Inflammatory macrophage treated with lipopolysaccharide for 4 hours (primary cell): ENCODE measurements around the gene KIFC3.
"Not testable (repeated sequence)": the region's sequence is repeated elsewhere in the genome, so short reads cannot be mapped to it uniquely, and the experiment has no call there.

Experiments used
- DNase-seq: peaks from one replicate; pipeline ENCODE4 v3.0.0-alpha.2; 2020

KIFC3 gene, protein sequence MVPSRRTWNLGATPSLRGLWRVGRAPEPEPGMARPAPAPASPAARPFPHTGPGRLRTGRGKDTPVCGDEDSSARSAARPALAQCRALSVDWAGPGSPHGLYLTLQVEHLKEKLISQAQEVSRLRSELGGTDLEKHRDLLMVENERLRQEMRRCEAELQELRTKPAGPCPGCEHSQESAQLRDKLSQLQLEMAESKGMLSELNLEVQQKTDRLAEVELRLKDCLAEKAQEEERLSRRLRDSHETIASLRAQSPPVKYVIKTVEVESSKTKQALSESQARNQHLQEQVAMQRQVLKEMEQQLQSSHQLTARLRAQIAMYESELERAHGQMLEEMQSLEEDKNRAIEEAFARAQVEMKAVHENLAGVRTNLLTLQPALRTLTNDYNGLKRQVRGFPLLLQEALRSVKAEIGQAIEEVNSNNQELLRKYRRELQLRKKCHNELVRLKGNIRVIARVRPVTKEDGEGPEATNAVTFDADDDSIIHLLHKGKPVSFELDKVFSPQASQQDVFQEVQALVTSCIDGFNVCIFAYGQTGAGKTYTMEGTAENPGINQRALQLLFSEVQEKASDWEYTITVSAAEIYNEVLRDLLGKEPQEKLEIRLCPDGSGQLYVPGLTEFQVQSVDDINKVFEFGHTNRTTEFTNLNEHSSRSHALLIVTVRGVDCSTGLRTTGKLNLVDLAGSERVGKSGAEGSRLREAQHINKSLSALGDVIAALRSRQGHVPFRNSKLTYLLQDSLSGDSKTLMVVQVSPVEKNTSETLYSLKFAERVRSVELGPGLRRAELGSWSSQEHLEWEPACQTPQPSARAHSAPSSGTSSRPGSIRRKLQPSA

DNA sequence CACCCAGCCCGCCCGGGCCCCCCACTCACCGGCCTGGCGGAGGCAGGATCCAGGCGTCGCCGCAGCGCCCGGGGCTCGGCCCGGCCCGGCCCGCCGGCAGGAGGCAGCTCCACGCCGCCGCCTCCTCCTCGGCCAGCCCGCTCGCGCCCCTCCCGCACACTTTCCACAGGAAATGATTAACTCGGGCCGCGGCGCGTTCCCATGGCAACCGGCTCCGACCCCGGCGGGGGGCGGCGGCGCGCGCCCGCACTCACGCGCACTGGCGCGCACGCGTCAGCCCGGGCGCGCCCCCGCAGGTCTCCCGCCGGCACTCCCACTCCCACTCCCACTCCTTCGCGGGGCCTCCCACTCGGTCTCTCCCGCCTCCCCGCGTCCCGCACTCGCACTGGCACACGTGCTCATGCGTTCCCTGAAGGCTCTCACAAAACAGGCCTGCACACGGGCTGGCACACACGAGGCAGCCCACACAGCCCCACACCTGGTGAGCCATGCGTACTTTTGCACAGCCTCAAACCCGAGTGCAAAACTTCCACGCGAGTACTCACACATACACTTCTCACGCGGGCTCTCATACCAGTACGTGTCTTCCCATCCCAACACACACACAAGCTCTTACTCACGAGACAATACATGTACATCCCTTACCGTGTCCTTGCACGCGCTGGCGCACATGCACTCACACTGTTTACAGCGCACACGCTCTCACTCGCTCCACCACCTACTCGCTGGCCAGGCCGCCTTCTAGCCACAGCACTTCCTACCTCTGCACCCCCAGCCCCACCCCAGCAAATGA, at the start of gene KIFC3:
KIFC3 (minus strand) TSS at position 151 of the 793 bp plus-strand sequence. CDS start 4,248 bp downstream, outside the sequence.
- peak; percentile 79 for DNase-seq

DNA sequence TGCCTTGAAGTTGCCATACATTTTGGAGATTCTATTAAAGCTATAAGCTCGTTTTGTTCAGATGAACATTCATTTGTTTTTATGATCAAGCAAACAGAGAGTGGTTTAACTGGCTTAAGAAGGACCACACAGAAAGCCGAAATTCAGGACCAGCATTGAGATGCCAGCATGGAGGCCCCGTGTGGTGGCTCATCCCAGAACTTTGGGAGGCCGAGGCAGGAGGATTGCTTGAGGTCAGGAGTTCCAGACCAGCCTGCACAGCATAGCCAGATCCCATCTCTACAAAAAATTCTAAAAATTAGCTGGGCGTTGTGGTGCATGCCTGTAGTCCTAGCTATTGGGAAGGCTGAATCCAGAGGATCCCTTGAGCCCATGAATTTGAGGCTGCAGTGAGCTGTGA, 45.9 kb upstream of the KIFC3 start:
- no peak for DNase-seq

- DNase-seq = not testable (repeated sequence)
Measured at GRCh38 chr16:57846931-57847330, 44.6 kb upstream of the KIFC3 start.

- no peak for DNase-seq
Measured at GRCh38 chr16:57846078-57846697, 43.9 kb upstream of the KIFC3 start.

DNA sequence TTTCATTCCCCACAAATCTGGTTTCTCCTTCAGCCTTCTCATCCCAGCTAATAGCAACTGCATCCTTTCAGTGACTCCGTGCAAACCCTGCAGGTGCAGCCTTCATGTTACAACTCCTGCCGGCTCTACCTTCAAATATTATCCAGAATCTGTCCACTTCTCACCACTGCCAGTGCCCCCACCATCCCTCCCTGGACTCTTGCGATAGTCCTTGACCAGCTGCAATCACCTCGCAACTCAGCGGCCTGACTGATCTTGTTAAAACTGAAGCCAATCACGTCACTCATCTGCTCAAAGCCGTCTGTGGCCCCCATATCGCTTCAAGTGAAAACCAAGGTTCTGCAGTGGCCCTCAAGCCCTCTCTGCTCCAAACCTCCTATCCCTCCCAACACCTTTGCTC, 42.8 kb upstream of the KIFC3 start:
- no peak for DNase-seq

- no peak for DNase-seq
Measured at GRCh38 chr16:57844416-57845030, 42.2 kb upstream of the KIFC3 start.

- DNase-seq = no peak
Measured at GRCh38 chr16:57843400-57843799, 41.1 kb upstream of the KIFC3 start.

- no peak for DNase-seq
Measured at GRCh38 chr16:57842601-57843000, 40.3 kb upstream of the KIFC3 start.

GRCh38 chr16:57840833-57841232, 38.5 kb upstream of the KIFC3 start:
- DNase-seq = no peak

DNA sequence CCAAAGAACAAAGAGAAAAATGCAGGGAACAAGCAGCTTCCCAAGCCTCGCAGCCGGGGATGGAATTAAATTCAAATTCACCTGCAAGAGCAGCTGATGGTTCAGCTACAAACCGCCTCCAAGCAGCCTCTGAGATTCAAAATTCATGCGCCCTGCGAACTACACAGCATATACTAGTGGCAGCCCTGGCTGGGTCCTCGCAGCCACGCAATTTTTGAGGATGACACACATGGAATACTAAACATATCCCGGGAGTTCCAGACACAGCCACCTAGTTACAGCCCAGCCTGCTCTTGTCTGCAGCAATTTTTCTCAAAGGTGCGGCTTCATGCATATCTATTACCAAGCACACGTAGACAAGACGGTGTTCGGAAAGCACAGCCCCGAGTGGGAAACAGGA, 35.9 kb upstream of the KIFC3 start:
- DNase-seq = no peak

- no peak for DNase-seq
Measured at GRCh38 chr16:57837305-57838125, 35.2 kb upstream of the KIFC3 start.

DNA sequence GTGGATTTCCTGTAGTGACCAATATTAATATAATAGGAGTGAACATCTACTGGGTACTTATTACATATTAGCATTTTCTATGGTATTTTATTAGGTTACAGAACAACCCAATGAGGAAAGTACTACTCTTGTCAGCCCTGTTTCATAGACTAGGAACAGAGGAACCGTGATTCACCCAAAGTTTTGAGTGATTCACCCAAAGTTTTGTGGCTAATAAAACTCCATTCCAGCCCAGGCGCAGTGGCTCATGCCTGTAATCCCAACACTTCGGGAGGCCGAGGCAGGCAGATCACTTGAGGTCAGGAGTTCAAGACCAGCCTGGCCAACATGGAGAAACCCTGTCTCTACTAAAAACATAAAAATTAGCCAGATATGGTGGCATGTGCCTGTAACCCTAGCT, 33.1 kb upstream of the KIFC3 start:
- DNase-seq = not testable (repeated sequence)

DNA sequence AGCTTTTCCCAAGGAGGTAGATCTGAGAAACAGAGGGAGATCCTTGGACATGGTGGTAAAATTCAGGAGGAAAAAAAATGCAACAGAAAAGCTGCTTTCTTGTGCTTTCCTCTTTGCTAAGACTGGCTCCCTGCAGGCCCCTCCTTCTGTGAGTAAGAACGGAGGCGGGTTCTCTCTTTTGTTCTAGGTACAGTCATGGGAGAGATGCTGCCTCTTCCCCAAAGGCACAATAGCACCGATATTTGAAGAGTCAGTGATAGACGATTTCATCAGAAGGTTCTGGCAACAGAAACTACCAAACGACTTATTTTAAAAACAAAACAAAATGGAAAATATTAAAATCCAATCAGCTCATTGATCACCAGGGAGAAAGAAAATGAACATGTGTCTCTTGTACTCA, 32.6 kb upstream of the KIFC3 start:
- peak; percentile 35 for DNase-seq

- peak; percentile 30 for DNase-seq
Measured at GRCh38 chr16:57830890-57831484, 28.7 kb upstream of the KIFC3 start.

- no peak for DNase-seq
Measured at GRCh38 chr16:57829969-57830360, 27.7 kb upstream of the KIFC3 start.

DNA sequence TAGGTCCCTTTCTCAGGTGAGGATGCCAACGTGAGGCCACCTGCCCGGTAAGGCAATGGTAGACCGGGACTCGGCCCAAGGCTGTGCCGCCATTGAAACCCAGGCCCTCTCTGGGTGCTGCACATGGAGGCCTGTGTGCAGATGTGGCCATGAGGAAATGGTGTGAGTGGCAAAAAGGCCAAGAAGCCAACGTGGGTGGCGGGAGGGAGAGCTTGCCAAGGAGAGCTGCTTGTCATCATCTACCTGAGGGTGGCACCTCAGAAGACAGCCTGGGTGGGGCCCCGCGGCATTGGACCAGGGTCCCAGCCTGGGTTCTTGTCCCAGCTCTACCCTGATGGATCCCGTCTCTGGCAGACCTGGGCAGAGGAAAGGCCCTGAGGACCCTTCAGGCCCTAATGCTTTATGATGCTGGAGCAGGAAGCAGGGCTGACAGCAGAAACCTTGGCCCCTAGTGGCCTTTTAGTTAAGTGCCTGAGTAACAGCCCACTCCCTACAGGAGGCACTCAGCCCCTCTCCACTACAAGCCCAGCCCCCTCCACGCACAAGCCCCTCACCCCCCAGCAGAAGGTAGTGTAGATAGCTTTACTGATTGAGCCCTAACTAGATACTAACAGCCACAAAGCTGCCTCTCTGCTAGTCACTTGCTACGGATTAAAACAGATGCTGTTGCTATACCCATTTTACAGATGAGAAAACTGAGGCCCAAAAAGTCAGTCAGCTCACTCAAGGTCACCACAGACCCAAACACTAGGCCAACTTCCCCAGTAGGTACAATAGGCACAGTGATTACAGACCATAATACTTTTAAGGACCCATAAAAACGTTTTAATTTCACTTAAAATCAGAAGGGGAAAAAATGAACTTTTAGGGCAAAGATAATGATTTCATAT, 26.2 kb upstream of the KIFC3 start:
- DNase-seq = no peak

GRCh38 chr16:57826706-57827625, 24.7 kb upstream of the KIFC3 start:
- DNase-seq = no peak

- no peak for DNase-seq
Measured at GRCh38 chr16:57826052-57826451, 23.8 kb upstream of the KIFC3 start.
